Measurements from ENCODE around the gene INSYN2B. TPM values are rescaled to one million over a fixed set of nuclear protein-coding genes. Genes with fewer than 3 reads are reported as not detected.
"Not testable (repeated sequence)": the region's sequence is repeated elsewhere in the genome, so short reads cannot be mapped to it uniquely, and the experiment has no call there.

Gene INSYN2B
- total and polyA plus RNA-seq, 2 of the 4 experiments (the other 2 are of a cell fraction): 9.1 to 33.5 TPM

GRCh38 chr5:169954786-169955185, 25.5 kb downstream of the INSYN2B start:
- Histone ChIP-seq H3K4me3 (ENCODE audit: insufficient read depth, low read depth, low read length) (no peak overlapping the region), H3K4me2 (ENCODE audit: low read depth, low read length) (no peak overlapping the region), H2BK5ac (ENCODE audit: low read depth, low read length, poor library complexity, severe bottlenecking) (no peak overlapping the region), H2AK5ac (ENCODE audit: low read depth, low read length) (no peak overlapping the region), H3K9me3 (ENCODE audit: control insufficient read depth, insufficient read depth, low read length) (no peaks in the 10 kb centered on the region), H3K23ac (ENCODE audit: low read depth, low read length) (no peak overlapping the region), H4K8ac (ENCODE audit: low read depth in 2 of 2, low read length in 2 of 2) (no peak overlapping the region), H4K91ac (ENCODE audit: insufficient read depth, low read depth, low read length) (no peak overlapping the region), H2AK9ac (replicated peaks; ENCODE audit: low read depth, low read length, poor library complexity) (no peak overlapping the region), H3K79me1 (ENCODE audit: low read depth in 1 of 2, low read length in 2 of 2) (peaks cover 17 to 37% of the 10 kb centered on the region in 2 experiments), H3K14ac (replicated peaks; ENCODE audit: low read depth, low read length) (no peak overlapping the region), H3K4me1 (ENCODE audit: control insufficient read depth, insufficient read depth, low read length) (peaks cover 3% of the 10 kb centered on the region), H2AFZ (replicated peaks; ENCODE audit: low read length, poor library complexity) (no peak overlapping the region), H4K20me1 (ENCODE audit: insufficient read depth, low read length) (no peaks in the 10 kb centered on the region), H2BK20ac (ENCODE audit: low read depth, low read length) (no peak overlapping the region), H3K56ac (ENCODE audit: extremely low read depth, insufficient read depth, low read length) (no peak overlapping the region), H4K5ac (ENCODE audit: low read depth, low read length) (no peak overlapping the region), H3K27me3 (ENCODE audit: control insufficient read depth, insufficient read depth, low read length) (no peaks in the 10 kb centered on the region), H3K9me1 (ENCODE audit: insufficient read depth, low read length) (peaks cover 11% of the 10 kb centered on the region; the same call in 1 of the 2 replicates), H2BK15ac (ENCODE audit: low read depth, low read length) (no peak overlapping the region), H3K18ac (ENCODE audit: low read depth, low read length) (no peak overlapping the region), H3K36me3 (ENCODE audit: control insufficient read depth, insufficient read depth, low read length) (no peaks in the 10 kb centered on the region; the same call in 1 of the 2 replicates), H3K4ac (ENCODE audit: low read depth, low read length) (no peak overlapping the region), H2BK120ac (ENCODE audit: low read depth, low read length) (no peak overlapping the region), H3K27ac (ENCODE audit: insufficient read depth, low read length) (no peak overlapping the region), H3K9ac (ENCODE audit: low read depth, low read length) (no peak overlapping the region)
- in situ Hi-C loops (cut with MboI; ENCODE audit: low sequenced_read_pairs) (no loop called here), intact Hi-C loops (cut with micrococcal nuclease) (no loop called here), dilution Hi-C loops (cut with HindIII; ENCODE audit: low sequenced_read_pairs, unreplicated experiment) (no loop called here)
- BruUV-seq (replicated peaks): no TSS peak
- 76% methylated on average over 3 of the region's 6 CpGs; no CpG with 5 or more reads in 1 of the 2 experiments for WGBS, 2 experiments (ENCODE audit: extremely low coverage in 2 of 2, insufficient read length in 1 of 2)
- DNase-seq: no peak
- ATAC-seq (ENCODE audit: low read depth): no peak
- TF ChIP-seq, protein P1, sequence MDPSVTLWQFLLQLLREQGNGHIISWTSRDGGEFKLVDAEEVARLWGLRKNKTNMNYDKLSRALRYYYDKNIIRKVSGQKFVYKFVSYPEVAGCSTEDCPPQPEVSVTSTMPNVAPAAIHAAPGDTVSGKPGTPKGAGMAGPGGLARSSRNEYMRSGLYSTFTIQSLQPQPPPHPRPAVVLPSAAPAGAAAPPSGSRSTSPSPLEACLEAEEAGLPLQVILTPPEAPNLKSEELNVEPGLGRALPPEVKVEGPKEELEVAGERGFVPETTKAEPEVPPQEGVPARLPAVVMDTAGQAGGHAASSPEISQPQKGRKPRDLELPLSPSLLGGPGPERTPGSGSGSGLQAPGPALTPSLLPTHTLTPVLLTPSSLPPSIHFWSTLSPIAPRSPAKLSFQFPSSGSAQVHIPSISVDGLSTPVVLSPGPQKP (IDR thresholded peaks at IDR 0.05; ENCODE audit: borderline replicate concordance, low read depth, low read length): no peak
- no peak for TF ChIP-seq CHD1 (IDR thresholded peaks at IDR 0.05; ENCODE audit: low read depth, low read length)
- no peak for TF ChIP-seq RFX5 (IDR thresholded peaks at IDR 0.05; ENCODE audit: low read depth, low read length)
- ChIA-PET POLR2A (ENCODE audit: unreplicated experiment) (no interaction called here), CTCF (interaction anchor here (1.0 kb wide), 1 partner anchor 21 kb away, joined by 3 read pairs; no protein-coding TSS in a partner anchor)

GRCh38 chr5:169953196-169953595, 27.1 kb downstream of the INSYN2B start:
- H4K5ac ChIP-seq (ENCODE audit: low read depth, low read length); H3K36me3 ChIP-seq (ENCODE audit: control insufficient read depth, insufficient read depth, low read length); H3K4me3 ChIP-seq (ENCODE audit: insufficient read depth, low read depth, low read length); H3K27ac ChIP-seq (ENCODE audit: insufficient read depth, low read length); H3K56ac ChIP-seq (ENCODE audit: extremely low read depth, insufficient read depth, low read length); H3K9me3 ChIP-seq (ENCODE audit: control insufficient read depth, insufficient read depth, low read length); intact Hi-C loops (cut with micrococcal nuclease); H4K20me1 ChIP-seq (ENCODE audit: insufficient read depth, low read length); H3K4me2 ChIP-seq (ENCODE audit: low read depth, low read length); H2BK120ac ChIP-seq (ENCODE audit: low read depth, low read length); H2BK15ac ChIP-seq (ENCODE audit: low read depth, low read length); H3K9ac ChIP-seq (ENCODE audit: low read depth, low read length); in situ Hi-C loops (cut with MboI; ENCODE audit: low sequenced_read_pairs); H2BK5ac ChIP-seq (ENCODE audit: low read depth, low read length, poor library complexity, severe bottlenecking); H4K91ac ChIP-seq (ENCODE audit: insufficient read depth, low read depth, low read length); H3K27me3 ChIP-seq (ENCODE audit: control insufficient read depth, insufficient read depth, low read length); H2AFZ ChIP-seq (replicated peaks; ENCODE audit: low read length, poor library complexity); H2AK9ac ChIP-seq (replicated peaks; ENCODE audit: low read depth, low read length, poor library complexity); dilution Hi-C loops (cut with HindIII; ENCODE audit: low sequenced_read_pairs, unreplicated experiment); H3K18ac ChIP-seq (ENCODE audit: low read depth, low read length); BruUV-seq (replicated peaks); H4K8ac ChIP-seq (ENCODE audit: low read depth in 2 of 2, low read length in 2 of 2); H3K23ac ChIP-seq (ENCODE audit: low read depth, low read length); H2AK5ac ChIP-seq (ENCODE audit: low read depth, low read length); CTCF ChIA-PET; H3K4me1 ChIP-seq (ENCODE audit: control insufficient read depth, insufficient read depth, low read length): not testable (repeated sequence)
- peak overlapping the region; percentile 25; the same call in 1 of the 2 replicates for H3K4ac ChIP-seq (ENCODE audit: low read depth, low read length)
- no CpG with 5 or more reads among the region's 4 CpGs for WGBS, 2 experiments (ENCODE audit: extremely low coverage in 2 of 2, insufficient read length in 1 of 2)
- ATAC-seq (ENCODE audit: low read depth) (peak; percentile 82), DNase-seq (peak; percentile 74)
- 0 out of 2 replicates have a peak overlapping the region, but pooled peaks have one; percentile 33 for H2BK20ac ChIP-seq (ENCODE audit: low read depth, low read length)
- POLR2A ChIA-PET (ENCODE audit: unreplicated experiment): interaction anchor here (0.5 kb wide), 1 partner anchor 18 kb away, joined by 12 read pairs; no protein-coding TSS in a partner anchor
- peak overlapping the region; percentile 45; the same call in 1 of the 2 replicates for H3K14ac ChIP-seq (replicated peaks; ENCODE audit: low read depth, low read length)
- H3K79me1 ChIP-seq (ENCODE audit: low read depth in 1 of 2, low read length in 2 of 2): peaks cover 15 to 41% of the 10 kb centered on the region in 2 experiments
- H3K9me1 ChIP-seq (ENCODE audit: insufficient read depth, low read length): peaks cover 11% of the 10 kb centered on the region; the same call in 1 of the 2 replicates
